Spleen (tissue), 7 donors: ENCODE results near the gene ZNF569.

ENCODE experiments used
- POLR2A ChIP-seq, 3 donors: fragments of 450-650 bp; IDR thresholded peaks; one replicate each; pipeline ENCODE4 v1.5.1; 2017; ENCODE audit warnings: antibody characterized with exemption in 3 of 3, mild to moderate bottlenecking in 1 of 3
- POLR2AphosphoS5 ChIP-seq, 3 donors: sonication (generic); formaldehyde crosslinking; IDR thresholded peaks; one replicate each; pipeline ENCODE4 v1.5.1; 2017; ENCODE audit warnings: antibody characterized with exemption in 3 of 3
- TF ChIP-seq, protein P1 (sequence below), 11 experiments: fragments of 200-600 bp in 7 of 11; fragments of 450-650 bp in 4 of 11; sonication (generic) in 4 of 11; IDR thresholded peaks in 8 of 11; conservative IDR thresholded peaks in 3 of 11; 1 replicate in 7 of 11; 2 replicates in 4 of 11; pipeline versions ENCODE4 v1.4.0 to v1.8.0; 2016 to 2021; ENCODE audit warnings: antibody characterized with exemption in 11 of 11, inconsistent platforms in 4 of 11, mild to moderate bottlenecking in 1 of 11
- donor health status: DM: no; HTN: no; CAD: no; lungs with moderate emphysema.
- donor health status: DM: no; HTN: no; CAD: no.
- donor health status: DM: no; HTN: no; CAD: no.

DNA sequence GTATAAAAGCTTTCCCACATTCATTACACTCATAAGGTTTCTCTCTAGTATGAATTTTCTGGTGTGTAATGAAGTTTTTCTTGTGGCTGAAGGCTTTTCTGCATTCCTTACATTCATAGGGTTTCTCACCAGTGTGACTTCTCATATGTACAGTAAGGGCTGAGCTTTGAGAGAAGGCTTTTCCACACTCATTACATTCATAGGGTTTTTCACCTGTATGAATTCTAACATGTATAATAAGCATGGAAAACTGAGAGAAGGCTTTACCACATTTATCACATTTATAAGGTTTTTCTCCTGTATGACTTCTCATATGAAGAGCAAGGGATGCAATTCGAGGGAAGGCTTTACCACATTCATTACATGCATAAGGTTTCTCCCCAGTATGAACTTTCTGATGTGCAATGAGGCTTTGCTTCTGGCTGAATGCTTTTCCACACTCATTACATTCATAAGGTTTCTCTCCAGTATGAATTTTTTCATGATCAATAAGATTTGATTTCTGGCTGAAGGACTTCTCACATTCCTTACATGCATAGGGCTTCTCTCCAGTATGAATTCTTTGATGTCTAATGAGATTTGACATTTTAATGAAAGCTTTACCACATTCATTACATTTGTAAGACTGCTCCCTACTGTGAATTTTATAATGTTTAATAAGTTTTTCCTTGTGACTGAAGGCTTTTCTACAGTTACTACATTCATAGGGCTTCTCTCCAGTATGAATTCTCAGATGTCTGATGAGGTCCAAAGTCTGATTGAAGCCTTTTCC is 53.7 kb downstream of the ZNF569 start:
- TF ChIP-seq, protein P1, sequence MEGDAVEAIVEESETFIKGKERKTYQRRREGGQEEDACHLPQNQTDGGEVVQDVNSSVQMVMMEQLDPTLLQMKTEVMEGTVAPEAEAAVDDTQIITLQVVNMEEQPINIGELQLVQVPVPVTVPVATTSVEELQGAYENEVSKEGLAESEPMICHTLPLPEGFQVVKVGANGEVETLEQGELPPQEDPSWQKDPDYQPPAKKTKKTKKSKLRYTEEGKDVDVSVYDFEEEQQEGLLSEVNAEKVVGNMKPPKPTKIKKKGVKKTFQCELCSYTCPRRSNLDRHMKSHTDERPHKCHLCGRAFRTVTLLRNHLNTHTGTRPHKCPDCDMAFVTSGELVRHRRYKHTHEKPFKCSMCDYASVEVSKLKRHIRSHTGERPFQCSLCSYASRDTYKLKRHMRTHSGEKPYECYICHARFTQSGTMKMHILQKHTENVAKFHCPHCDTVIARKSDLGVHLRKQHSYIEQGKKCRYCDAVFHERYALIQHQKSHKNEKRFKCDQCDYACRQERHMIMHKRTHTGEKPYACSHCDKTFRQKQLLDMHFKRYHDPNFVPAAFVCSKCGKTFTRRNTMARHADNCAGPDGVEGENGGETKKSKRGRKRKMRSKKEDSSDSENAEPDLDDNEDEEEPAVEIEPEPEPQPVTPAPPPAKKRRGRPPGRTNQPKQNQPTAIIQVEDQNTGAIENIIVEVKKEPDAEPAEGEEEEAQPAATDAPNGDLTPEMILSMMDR (IDR thresholded peaks at IDR 0.05 in 8 of 11, conservative IDR thresholded peaks at IDR 0.05 in 3 of 11), result no peak
- TF ChIP-seq POLR2A (IDR thresholded peaks at IDR 0.05) (no peak), POLR2AphosphoS5 (IDR thresholded peaks at IDR 0.05) (no peak)
